Left kidney (tissue), 2 donors: ENCODE results near the gene DAP. TPM values are rescaled to one million over a fixed set of nuclear protein-coding genes. Genes with fewer than 3 reads are reported as not detected.
"Not testable (repeated sequence)": the region's sequence is repeated elsewhere in the genome, so short reads cannot be mapped to it uniquely, and the experiment has no call there.

Experiments used
- DNase-seq: peaks from one replicate; pipeline ENCODE4 v3.0.0-alpha.2; 2013
- polyA plus RNA-seq: library from polyadenylated mRNA; unstranded; fragments of 120-200 nt; gene quantifications from one replicate; pipeline ENCODE4 v1.2.1, GENCODE V29; 2013; ENCODE audit not compliant: insufficient read length

The DAP gene
- polyA plus RNA-seq, 1 donor = 118 TPM

GRCh38 chr5:10655161-10655971 lies 105.7 kb downstream of the DAP start:
- DNase-seq = no peak

DNA sequence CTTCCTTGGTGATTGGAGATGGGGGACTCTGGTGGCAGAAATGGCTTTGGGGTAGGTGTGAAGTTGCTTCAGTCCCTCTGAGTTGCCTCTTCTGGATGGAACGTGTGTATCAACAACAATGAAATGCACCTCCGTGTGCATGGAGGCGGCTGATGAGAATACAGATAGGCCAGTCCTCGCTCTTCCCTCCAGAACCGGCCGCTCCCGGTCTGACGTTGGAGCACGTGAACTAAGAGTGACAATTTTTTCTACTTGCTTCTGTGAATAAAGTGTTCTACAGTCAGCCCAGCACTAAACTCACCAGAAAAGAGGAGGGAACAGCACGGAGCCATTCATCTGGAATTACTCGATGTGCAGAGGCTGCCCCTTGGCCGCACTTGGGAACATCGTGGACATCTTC lies 106.5 kb downstream of the DAP start:
- DNase-seq = no peak

DNA sequence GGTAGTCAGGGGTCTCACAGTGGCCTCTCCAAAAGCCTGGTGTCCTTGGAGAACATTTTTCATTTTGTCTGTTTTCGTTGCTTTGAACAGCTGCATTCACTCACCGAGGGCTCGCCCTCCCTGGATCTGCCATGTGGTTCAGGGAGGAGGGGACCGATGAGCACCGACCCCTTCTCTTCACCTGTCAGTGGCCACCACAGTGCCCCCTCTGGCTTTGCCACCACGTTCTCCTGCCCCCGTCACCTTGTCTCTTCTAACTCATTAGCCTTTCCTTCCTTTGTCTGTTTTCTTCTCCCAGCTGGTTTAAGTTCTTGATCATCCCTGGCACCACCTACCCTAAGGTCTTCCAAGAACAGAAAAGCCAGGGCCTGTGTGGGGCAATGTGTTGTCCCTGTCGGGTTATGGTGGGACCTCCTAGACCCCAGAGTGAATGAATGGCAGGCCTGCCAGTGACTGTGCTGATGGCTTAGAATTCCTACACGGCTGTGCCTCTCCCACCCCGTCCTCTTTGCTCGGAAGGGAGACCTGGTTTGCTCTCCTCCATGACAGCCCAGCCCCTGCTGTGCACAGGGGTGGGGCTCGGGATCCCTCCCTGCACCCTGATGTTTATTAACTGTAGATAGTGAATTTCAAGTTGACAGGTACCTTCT lies 107.2 kb downstream of the DAP start:
- DNase-seq = no peak

DNA sequence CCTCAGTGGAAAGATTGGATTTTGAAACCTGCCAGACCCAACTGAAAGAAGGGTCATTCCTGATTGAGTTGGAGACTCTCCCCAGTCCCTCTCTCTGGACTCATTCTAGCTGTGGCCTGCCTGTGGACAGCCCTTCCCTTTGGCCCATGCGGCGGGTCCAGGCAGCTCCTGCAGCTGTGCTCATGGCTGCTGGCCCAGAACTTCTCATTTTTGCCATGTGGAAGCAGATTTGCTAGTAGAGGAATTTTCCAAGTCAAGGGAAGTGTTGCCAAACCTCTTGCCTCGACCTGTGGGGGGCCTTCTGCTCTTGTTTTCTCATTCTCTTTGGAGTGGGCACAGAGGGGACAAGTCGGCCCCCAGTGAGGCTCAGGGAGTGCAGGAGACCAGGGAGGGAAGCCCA lies 108.0 kb downstream of the DAP start:
- DNase-seq = no peak

GRCh38 chr5:10652606-10653005 lies 108.4 kb downstream of the DAP start:
- DNase-seq = no peak

DNA sequence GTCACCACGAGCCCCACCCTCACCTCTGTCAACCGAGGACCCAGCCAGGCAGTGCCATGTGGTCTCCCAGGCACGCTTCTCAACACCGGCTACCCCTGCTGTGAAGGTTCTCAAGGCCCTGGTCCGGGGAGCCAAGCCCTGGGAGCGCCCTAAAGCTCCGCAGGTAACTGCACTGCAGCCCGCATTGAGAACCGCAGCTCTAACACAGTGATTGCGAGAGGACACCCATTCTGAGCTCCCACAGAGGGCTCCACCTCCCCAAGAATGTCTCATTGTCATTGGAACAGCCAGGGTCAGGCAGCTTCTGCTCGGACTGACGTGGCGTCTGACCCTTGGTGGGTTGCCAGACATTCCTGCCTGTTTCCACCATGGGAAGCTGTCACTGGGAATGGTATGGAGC lies 108.9 kb downstream of the DAP start:
- no peak for DNase-seq

DNA sequence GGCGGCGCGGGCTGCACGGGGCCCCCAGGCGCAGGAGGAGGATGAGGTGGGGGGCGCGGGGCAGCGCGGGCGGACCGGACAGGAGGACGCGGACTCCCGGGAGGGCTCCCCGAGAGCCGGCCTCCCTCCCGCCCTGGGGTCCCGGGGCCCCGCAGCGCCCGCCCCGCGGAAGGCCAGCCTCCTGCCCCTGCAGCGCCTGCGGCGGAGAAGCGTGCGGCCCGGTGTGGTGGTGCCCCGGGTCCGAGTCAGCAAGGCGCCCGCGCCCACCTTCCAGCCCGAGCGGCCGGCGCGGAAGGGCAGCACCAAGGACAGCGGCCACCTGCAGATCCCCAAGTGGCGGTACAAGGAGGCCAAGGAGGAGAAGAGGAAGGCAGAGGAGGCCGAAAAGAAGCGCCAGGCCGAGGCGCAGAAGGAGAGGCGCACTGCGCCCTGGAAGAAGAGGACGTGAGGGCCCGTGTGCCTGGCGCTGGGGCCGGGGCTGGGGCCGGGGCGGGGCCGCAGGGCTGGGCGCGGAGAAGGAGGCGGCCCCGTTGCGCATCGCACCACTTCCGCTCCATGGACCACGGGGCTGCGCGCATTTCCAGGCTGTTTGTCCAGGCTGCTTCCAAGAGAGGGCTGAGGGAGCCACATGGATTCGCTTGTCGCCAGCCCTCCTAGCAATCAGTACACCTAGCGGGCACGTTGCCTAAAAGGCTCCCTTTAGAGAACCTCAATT lies 111.2 kb downstream of the DAP start:
- peak; percentile 55 for DNase-seq

- no peak for DNase-seq
Observed at GRCh38 chr5:10648806-10649665, 112.0 kb downstream of the DAP start.

DNA sequence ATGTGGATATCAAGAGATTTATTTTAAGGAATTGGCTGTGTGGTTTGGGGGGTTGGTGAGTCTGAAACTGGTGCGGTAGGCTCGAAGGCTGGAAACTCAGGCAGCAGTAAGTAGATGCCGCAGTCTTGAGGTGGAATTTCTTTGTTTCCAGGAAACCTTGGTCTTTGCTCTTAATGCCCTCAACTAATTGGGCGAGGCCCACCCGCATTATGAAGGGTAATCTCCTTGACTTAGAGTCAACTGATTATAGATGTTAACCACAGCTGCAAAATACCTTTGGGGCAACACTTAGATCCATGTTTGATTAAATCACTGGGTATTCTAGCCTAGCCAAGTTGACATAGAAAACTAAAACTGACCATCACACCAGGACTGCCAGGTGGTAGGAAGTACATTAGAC lies 113.4 kb downstream of the DAP start:
- DNase-seq = no peak

- no peak for DNase-seq
Observed at GRCh38 chr5:10645671-10646070, 115.4 kb downstream of the DAP start.

GRCh38 chr5:10645146-10645545 lies 115.9 kb downstream of the DAP start:
- DNase-seq = no peak

DNA sequence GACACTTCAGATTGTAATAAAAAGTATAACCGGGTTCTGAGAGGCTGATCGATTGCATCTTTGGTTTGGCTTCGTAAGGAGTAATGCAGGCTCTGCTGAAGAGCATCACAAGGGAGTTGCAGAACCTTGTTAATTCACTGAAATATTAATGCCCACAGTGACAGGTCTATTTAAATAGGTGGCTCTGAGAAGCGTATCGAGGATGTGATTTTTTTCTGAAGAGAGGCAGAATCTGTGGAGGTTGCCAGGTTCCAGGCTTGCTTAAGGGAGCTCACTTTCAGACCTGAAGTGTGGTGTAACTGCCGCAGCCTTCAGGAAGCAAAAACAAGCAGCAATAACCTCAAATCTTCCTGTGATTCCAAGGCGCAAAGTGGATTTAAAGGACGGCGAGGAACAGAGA lies 116.8 kb downstream of the DAP start:
- DNase-seq = no peak

DNA sequence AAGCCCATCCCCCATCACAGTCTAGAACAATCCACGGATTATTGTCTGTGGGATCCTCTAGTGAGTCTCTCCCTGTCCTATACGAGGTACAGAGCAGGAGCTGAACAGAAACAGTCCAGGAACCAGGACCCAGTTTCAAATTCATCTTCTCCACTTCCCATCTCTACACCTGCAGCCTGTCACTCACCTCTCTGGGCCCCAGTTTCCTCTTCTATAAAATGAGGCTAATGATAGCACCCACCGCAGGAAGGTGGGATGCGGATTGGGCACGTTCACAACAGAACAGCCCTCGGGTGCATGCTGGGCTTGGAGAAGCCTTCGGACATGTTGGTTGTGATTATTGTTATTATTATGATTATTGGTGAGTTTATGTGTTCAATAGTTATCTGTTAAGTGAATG lies 118.7 kb downstream of the DAP start:
- no peak for DNase-seq

- DNase-seq = no peak
Observed at GRCh38 chr5:10639846-10640368, 121.1 kb downstream of the DAP start.

DNA sequence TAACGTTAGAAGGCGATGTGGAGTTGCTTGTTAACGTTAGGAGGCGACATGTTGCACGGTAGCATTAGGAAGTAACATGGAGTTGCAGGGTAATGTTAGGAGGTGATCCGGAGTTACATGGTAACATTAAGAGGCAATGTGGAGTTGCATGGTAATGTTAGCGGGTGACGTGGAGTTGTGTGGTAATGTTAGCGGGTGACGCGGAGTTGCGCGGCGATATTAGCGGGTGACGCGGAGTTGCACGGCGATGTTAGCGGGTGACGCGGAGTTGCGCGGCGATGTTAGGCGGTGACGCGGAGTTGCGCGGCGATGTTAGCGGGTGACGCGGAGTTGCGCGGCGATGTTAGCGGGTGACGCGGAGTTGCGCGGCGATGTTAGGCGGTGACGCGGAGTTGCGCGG lies 122.3 kb downstream of the DAP start:
- not testable (repeated sequence) for DNase-seq

DNA sequence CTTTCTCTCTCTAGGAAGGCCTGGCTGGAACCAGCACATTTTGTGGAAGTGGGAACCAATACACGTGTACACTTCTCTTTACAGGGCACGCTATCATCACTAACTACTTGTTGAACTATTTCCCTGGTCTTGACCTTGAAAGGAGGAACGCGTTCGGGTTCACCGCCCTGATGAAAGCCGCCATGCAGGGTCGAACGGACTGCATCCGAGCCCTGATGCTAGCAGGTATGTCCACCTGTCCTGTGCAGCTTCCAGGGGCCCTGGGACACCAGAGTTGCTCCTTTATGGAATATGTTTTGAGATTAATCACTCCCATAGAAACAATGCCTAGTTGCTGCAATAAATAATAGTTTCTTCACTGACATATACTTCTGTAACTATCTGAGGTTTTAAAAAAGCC lies 123.1 kb downstream of the DAP start:
- no peak for DNase-seq

DNA sequence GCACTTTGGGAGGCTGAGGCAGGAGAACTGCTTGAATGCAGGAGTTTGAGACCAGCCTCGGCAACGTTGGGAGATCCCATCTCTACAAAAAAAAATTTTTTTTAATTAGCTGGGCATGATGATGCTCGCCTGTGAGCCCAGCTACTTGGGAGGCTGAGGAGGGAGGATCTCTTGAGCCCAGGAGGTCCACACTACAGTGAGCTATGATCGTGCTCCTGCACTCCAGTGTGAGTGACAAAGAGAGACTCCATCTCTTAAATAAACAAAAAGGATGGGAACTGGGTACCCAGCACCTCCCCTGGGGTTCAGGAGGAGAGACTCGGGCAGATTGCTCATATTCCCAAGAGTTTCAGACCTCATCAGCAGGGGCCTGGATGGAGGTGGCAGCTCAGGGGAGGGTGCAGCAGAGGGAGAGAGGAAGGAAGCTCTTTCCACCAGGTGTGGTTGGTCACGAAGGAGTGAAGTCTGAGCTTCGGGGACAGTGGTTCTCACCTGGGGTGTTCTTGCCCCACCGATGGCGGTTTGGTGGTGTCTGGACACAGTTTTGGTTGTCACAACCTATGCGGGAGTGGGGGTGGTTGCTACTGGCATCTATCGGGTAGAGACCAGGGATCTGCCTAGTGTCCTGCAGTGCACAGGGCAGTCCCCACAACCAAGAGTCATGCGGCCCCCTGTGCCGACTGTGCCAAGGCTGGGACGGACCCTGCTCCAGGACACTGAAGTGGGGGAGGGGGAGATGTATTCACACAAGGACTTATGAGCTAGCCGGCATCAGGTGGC lies 124.5 kb downstream of the DAP start:
- DNase-seq = no peak

GRCh38 chr5:10635867-10636350 lies 125.1 kb downstream of the DAP start:
- no peak for DNase-seq

GRCh38 chr5:10635257-10635866 lies 125.7 kb downstream of the DAP start:
- peak; percentile 21 for DNase-seq

DNA sequence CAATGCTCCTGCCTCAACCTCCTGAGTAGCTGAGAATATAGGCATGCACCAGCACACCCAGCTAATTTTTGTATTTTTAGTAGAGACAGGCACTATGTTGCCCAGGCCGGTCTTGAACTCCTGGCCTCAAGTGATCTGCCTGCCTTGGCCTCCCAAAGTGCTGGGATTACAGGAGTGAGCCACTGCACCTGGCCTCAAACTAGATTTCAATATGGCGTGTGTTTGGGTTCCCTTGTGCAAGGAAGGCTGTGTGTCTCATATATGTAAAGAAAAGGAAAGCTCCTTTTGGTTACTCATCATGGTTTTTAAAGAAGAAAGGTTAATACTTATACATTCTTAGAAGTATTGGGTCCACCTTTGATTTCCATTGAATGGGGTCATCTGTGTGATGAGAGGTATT lies 126.5 kb downstream of the DAP start:
- no peak for DNase-seq

GRCh38 chr5:10634050-10634449 lies 127.0 kb downstream of the DAP start:
- no peak for DNase-seq
